Measurements from ENCODE around the gene LSM3. TPM values are rescaled to one million over a fixed set of nuclear protein-coding genes. Genes with fewer than 3 reads are reported as not detected.

The LSM3 gene
- total RNA-seq, 1 experiment from 2014 or later = 17.4 TPM

DNA sequence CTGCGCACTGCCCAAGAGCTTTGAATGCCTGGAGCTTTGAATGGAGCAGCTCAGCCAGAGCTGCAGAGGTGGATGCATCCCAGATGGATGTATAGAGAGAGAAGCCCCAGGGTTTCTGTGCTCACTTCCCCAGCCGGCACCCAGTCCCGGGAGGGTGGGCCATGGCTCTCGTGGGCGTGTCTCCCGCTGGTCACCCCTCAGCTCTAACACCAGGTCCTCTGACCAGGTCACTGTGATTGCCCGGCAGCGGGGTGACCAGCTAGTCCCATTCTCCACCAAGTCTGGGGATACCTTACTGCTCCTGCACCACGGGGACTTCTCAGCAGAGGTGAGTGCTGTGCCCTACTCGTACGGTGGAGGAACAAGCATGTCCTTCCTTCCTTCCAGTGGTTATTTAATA, 43.0 kb upstream of the LSM3 start:
- no peak overlapping the region for H2AFZ ChIP-seq (ENCODE audit: low read depth, low read length, poor library complexity, severe bottlenecking)
- H4K20me1 ChIP-seq (ENCODE audit: insufficient read depth) = no peaks in the 10 kb centered on the region
- H3K9me3 ChIP-seq (ENCODE audit: control insufficient read depth in 1 of 2, insufficient read depth in 1 of 2, low read depth in 1 of 2, low read length in 2 of 2) = no peaks in the 10 kb centered on the region
- POLR2A ChIA-PET = interaction anchor here (2.3 kb wide), 1 partner anchor 10 kb away, joined by 8 read pairs; the partner anchor contains the start of genes CHCHD4 and TMEM43
- no peak overlapping the region for H3K27ac ChIP-seq (ENCODE audit: low read depth, low read length)
- no peak overlapping the region for H3K4me2 ChIP-seq (ENCODE audit: low read length)
- no peaks in the 10 kb centered on the region for H3K27me3 ChIP-seq (ENCODE audit: insufficient read depth, low read length)
- CTCF ChIA-PET = no interaction called here
- peaks cover 6 to 14% of the 10 kb centered on the region in 2 experiments; a peak in 3 of 4 replicates for H3K4me1 ChIP-seq (ENCODE audit: control insufficient read depth in 1 of 2, insufficient read depth in 2 of 2, low read length in 2 of 2)
- intact Hi-C loops (cut with micrococcal nuclease) = no loop called here
- peaks cover 18 to 46% of the 10 kb centered on the region in 2 experiments; a peak in 3 of 4 replicates for H3K36me3 ChIP-seq (ENCODE audit: control insufficient read depth in 1 of 2, insufficient read depth in 2 of 2, low read length in 2 of 2)
- H3K4me3 ChIP-seq (replicated peaks in 1 of 2; ENCODE audit: low read depth in 1 of 2, low read length in 2 of 2) = no peak overlapping the region
- no peak overlapping the region for H3K9ac ChIP-seq (ENCODE audit: low read length)
- no peak for DNase-seq (ENCODE audit: low read depth, low spot score)
- no TSS peak for BruUV-seq (replicated peaks)
- RAD21 ChIA-PET (ENCODE audit: low non-redundant PET in 1 of 2, low total read pairs in 2 of 2, uncharacterized antibody in 2 of 2, unreplicated experiment in 2 of 2) = no interaction called here
- TF ChIP-seq POLR2A (IDR thresholded peaks at IDR 0.05; ENCODE audit: borderline replicate concordance, extremely low read depth, insufficient read depth, insufficient read length) (no peak), EZH2phosphoT487 (IDR thresholded peaks at IDR 0.05; ENCODE audit: borderline replicate concordance) (no peak), ELF1 (IDR thresholded peaks at IDR 0.05; ENCODE audit: borderline replicate concordance, low read depth) (no peak)
- H3K9me2 ChIP-seq (ENCODE audit: insufficient read depth) = no peaks in the 10 kb centered on the region
- no peaks in the 10 kb centered on the region for H3K79me2 ChIP-seq (ENCODE audit: insufficient read depth, low read length)
- ATAC-seq = no peak

DNA sequence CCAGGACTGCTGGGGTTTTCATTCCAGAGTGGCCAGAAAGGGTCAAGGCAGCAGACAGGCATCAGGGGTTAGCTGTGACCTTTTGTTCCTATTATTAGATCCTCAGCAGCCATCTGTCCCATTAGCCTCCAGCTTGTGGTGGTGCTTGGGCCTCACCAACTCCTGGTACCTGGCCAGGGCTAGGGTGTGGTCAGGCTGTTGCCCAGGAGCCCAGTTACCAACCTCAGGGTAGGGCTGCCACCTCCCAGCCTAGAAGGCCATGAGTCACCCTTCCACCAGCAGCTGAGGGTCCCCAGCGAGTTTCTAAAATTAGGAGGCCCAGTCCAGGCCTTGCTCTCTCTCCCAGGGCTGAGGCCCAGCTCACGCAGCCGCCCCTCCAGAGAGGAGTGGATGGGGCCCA, 41.6 kb upstream of the LSM3 start:
- Histone ChIP-seq H3K27ac (ENCODE audit: low read depth, low read length) (no peak overlapping the region; the same call in 1 of the 2 replicates), H3K27me3 (ENCODE audit: insufficient read depth, low read length) (no peaks in the 10 kb centered on the region), H3K79me2 (ENCODE audit: insufficient read depth, low read length) (no peaks in the 10 kb centered on the region), H3K4me1 (ENCODE audit: control insufficient read depth in 1 of 2, insufficient read depth in 2 of 2, low read length in 2 of 2) (peaks cover 6 to 14% of the 10 kb centered on the region in 2 experiments; a peak in 3 of 4 replicates), H4K20me1 (ENCODE audit: insufficient read depth) (no peaks in the 10 kb centered on the region), H2AFZ (ENCODE audit: low read depth, low read length, poor library complexity, severe bottlenecking) (no peak overlapping the region), H3K4me2 (ENCODE audit: low read length) (peak overlapping the region; percentile 42; the same call in 1 of the 2 replicates), H3K9me3 (ENCODE audit: control insufficient read depth in 1 of 2, insufficient read depth in 1 of 2, low read depth in 1 of 2, low read length in 2 of 2) (no peaks in the 10 kb centered on the region), H3K9ac (ENCODE audit: low read length) (no peak overlapping the region), H3K4me3 (replicated peaks in 1 of 2; ENCODE audit: low read depth in 1 of 2, low read length in 2 of 2) (no peak overlapping the region), H3K9me2 (ENCODE audit: insufficient read depth) (no peaks in the 10 kb centered on the region), H3K36me3 (ENCODE audit: control insufficient read depth in 1 of 2, insufficient read depth in 2 of 2, low read length in 2 of 2) (peaks cover 12 to 34% of the 10 kb centered on the region in 2 experiments; a peak in 3 of 4 replicates)
- intact Hi-C loops (cut with micrococcal nuclease) = no loop called here
- BruUV-seq (replicated peaks) = no TSS peak
- POLR2A ChIA-PET = interaction anchor here (0.8 kb wide), 1 partner anchor 12 kb away, joined by 4 read pairs; the partner anchor contains the start of genes CHCHD4 and TMEM43
- ATAC-seq (peak; percentile 43; the same call in 1 of the 2 replicates), DNase-seq (ENCODE audit: low read depth, low spot score) (no peak)
- RAD21 ChIA-PET (ENCODE audit: low non-redundant PET in 1 of 2, low total read pairs in 2 of 2, uncharacterized antibody in 2 of 2, unreplicated experiment in 2 of 2) = no interaction called here
- CTCF ChIA-PET = no interaction called here
- TF ChIP-seq POLR2AphosphoS5 (IDR thresholded peaks at IDR 0.05; ENCODE audit: low read depth, low read length) (no peak), FOSL1 (IDR thresholded peaks at IDR 0.05; ENCODE audit: low read depth) (peak; percentile 20; the same call in 1 of the 2 replicates), SP1 (IDR thresholded peaks at IDR 0.05; ENCODE audit: low read depth) (0 out of 2 replicates have a peak, but pooled peaks have one; percentile 15)

All from HCT116 (cell line).